Measurements from ENCODE around the gene SMYD4.

- TF ChIP-seq CTCF (IDR thresholded peaks at IDR 0.05; ENCODE audit: low read depth, low read length, poor library complexity, severe bottlenecking): no peak
- TF ChIP-seq EZH2phosphoT487 (IDR thresholded peaks at IDR 0.05; ENCODE audit: borderline replicate concordance, low read length): no peak
Observed at GRCh38 chr17:1742371-1743087, 87.2 kb downstream of the SMYD4 start, which contains the start of gene SERPINF2.

Data from DOHH2 (cell line).